Activated T-cell treated with anti-CD3 and anti-CD28 coated beads, Interleukin-2, amount 50 U/mL, for 48 hours (primary cell): ENCODE measurements around the gene MBLAC1.

Experiments
- DNase-seq, 2 experiments: peaks; one replicate each; pipeline ENCODE4 v3.0.0-alpha.2; 2020

The MBLAC1 gene, protein sequence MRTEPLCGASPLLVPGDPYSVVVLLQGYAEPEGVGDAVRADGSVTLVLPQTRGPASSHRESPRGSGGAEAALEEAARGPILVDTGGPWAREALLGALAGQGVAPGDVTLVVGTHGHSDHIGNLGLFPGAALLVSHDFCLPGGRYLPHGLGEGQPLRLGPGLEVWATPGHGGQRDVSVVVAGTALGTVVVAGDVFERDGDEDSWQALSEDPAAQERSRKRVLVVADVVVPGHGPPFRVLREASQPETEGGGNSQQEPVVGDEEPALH

DNA sequence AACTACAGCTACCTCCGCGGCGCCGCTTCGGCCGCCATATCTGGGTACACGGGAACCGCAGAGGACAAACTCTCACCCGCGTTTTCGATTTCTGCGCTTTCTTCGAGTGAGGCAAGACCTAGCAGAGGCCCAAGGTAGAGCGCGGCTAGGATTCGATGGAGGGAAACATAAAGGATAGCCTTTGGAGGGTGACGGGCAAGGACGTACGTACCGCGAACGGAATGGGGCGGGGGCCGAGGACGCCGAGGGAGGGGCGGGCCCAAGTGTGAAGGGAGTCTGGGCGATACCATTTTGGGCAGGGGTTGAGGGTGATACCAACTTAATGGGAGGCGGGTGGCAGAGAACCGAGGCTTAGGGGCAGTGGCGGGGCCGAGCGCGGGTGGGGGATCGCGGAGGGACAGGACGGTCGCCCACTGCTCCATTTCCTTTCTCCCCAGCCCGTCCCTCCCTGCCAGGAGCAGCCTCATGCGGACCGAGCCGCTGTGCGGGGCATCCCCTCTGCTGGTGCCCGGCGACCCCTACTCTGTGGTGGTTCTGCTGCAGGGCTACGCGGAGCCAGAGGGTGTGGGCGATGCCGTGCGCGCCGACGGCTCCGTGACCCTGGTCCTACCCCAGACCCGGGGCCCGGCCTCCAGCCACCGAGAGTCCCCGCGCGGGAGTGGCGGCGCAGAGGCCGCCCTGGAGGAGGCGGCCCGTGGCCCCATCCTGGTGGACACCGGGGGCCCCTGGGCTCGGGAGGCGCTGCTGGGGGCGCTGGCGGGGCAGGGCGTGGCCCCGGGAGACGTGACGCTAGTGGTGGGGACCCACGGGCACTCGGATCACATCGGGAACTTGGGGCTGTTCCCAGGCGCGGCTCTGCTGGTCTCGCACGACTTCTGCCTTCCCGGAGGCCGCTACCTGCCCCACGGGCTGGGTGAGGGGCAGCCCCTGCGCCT, at the start of gene MBLAC1:
MBLAC1 (plus strand) TSS at position 37 of the 935 bp plus-strand sequence; CDS start at position 466, 429 bp downstream.
- peak; percentile 95 to 96 for DNase-seq

DNA sequence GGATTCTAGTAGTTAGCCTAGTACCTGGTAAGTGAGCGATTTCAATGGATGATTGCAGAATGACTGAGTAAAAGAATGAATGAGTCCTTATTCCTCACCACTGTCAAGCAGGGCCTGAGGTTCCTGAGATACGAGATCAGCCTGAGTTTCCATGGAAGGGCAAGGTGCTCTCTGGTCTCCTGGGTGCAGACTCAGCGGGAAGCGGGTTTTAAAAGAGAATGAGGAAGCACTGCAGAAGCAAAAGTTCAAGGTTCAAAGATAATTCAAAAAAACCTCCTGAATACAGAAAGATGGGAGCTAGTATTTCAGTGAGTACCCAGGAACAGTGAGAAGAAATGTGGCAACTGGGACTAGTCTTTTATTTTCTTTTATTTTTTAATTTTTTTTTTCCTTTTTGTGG, 49.6 kb upstream of the MBLAC1 start:
- no peak for DNase-seq

DNA sequence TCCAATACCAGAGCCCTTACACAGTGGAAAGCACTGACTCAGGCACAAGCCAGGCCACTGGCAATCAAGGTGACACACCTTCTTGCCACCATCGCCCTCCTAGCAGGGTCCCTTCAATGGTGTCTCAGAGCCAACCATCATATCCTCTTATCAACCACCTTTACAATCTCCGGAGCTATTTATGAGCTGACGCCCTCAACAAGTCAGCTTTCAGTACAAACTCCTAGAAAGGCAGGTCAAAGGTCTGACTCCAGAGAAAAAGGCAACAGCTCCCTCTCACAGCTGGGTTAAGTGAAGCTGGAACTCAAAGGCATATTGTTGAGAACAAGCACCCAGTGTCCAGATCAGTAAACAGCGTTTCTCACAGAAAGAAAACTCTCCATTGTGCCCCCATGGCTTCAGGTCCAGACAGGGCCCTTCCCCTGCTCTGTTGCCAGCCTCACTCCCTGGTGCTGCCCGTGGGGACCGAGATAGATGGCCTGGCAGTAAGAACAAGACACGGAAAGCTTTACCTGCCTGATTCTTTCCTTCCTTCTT, 47.7 kb upstream of the MBLAC1 start:
- no peak for DNase-seq

DNA sequence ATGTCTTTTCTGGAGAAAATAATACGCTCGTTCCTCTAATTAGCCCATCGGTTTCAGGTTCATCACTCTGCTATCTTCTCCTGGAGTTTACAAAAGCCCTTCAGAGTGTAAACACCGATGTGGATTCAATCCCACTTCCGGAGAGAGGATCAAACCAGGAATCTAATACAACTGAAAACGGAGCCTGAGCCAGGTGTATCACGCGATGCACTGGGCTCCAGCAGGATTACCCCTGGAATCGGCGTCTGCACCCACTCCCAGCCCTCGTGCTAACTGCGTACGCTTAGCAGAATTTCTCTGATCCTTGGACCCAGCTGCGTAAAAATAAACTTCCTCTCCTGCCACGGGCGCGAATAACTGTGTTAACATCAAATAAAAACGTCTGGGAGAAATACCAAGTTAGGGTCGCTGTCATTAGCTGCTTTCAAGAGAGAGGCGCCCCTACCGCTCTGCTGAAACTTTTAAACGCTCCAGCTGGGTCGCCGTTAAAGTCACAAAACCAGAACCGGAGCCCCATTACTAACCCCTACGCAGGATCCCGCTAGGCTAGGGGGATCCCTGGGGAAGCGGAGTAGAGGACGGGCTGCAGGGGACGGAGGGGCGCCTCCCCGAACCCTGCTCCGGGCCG, 45.7 kb upstream of the MBLAC1 start:
- DNase-seq = no peak

DNA sequence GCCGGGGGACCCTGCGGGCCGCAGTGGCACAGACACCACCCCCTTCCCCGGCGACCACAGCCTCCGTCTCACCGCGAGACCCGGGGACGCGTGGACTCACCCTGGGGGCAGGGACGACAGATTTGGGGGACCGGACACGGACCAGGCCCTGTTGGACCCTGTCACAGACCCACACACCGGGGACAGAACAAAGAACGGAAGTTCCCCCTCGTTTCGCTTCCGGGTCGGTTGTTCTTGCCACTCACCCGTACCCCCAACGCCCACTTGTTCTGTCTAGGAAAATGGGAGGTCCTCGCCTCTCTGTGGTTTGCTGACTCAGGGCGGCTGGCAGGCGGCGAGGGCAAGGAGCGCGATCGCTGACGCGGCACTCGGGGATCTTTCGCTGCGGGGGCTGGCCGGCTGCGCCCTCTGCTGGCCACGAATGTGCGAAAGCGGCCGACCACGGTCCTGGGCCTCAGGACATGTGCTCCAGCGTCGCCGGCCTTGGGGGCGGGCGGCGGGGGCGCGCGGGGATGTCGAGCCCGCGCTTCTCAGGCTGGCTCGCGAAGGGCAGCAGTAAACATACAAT, 45.1 kb upstream of the MBLAC1 start, which contains the start of gene ZNF3:
ZNF3 (minus strand) TSS at position 189 of the 568 bp plus-strand sequence. CDS start 4,366 bp downstream, outside the sequence.
- DNase-seq = peak; percentile 98 to 99

DNA sequence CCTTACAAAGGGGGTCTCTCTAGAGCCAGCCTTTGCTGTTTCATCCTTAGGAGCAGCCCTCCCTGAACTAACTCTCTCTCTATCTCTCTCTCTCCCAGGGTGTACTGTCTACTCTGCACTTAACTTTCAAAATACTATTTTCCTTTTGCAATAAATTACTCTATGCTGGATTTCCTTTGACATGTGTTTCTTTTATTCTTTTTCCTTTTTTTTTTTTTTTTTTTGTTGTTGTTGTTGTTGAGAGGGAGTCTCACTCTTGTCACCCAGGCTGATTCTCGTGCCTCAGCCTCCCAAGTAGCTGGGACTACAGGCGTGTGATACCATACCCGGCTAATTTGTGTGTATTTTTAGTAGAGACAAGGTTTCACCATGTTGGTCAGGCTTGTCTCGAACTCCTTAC, 43.8 kb upstream of the MBLAC1 start:
- no peak for DNase-seq

DNA sequence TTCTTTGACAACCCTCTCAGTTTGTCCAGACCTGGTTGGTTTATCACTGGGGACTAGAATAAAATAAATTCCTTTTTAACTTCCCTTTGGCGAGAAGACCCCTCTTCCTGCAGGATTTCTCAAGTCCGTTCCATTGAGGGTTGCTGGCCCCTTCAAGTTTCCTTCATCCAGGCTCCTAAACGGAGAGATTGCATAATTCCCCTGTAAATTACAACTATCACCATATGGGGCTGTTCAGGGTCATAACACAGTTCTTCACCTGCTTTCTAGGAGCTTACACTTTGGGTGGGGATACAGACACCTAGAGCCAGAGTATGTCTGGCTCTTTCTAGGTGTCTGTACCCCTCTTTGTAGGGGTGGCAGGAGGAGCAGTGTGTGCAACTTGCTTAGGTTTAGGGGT, 41.3 kb upstream of the MBLAC1 start:
- DNase-seq = no peak

DNA sequence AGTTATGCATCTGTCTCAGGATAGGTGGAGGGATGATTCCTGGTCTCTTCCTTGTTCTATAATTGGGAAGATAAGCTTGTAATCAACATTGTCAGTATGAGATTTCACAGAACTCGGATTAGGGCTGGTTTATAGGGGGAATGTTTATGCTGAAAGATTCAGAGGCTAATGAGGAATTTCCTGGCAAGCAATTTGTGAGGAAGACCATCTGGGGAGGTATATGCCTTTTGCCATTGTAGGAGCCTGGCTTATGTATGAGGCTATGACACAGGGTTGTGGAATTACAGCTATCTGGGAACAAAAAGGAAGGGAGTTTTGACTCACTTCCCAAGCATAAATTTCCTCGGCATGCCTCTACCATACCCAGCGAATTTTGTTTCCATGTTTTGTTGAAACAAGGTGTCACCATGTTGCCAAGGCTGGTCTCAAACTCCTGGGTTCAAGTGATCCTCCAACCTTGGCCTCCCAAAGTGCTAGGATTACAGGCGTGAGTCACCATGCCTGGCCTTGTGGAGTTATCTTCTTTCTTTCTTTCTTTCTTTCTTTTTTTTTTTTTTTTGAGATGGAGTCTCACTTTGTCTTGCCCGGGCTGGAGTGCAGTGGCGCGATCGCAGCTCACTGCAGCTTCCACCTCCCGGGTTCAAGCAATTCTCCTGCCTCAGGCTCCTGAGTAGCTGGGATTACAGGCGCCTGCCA, 39.6 kb upstream of the MBLAC1 start:
- DNase-seq = no peak

DNA sequence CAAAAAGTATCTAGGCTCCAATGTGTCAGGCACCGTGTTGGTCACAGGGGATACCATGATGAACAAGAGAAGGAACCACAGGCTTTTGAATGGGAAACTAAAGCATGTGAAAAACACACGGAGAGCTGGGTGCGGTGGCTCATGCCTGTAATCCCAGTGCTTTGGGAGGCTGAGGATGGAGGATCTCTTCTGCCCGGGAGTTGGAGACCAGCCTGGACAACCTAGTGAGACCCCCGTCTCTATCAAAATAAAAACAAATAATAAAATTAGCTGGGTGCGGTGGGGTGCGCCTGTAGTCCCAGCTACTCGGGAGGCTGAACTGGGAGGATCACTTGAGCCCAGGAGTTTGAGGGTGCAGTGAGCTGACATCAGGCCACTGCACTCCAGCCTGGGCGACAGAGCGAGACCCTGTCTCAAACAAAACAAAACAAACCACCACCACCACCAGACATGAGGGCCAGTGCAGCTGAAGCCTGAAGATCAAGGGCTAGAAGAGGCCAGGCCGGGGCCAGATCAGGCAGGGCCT, 38.6 kb upstream of the MBLAC1 start:
- no peak for DNase-seq

DNA sequence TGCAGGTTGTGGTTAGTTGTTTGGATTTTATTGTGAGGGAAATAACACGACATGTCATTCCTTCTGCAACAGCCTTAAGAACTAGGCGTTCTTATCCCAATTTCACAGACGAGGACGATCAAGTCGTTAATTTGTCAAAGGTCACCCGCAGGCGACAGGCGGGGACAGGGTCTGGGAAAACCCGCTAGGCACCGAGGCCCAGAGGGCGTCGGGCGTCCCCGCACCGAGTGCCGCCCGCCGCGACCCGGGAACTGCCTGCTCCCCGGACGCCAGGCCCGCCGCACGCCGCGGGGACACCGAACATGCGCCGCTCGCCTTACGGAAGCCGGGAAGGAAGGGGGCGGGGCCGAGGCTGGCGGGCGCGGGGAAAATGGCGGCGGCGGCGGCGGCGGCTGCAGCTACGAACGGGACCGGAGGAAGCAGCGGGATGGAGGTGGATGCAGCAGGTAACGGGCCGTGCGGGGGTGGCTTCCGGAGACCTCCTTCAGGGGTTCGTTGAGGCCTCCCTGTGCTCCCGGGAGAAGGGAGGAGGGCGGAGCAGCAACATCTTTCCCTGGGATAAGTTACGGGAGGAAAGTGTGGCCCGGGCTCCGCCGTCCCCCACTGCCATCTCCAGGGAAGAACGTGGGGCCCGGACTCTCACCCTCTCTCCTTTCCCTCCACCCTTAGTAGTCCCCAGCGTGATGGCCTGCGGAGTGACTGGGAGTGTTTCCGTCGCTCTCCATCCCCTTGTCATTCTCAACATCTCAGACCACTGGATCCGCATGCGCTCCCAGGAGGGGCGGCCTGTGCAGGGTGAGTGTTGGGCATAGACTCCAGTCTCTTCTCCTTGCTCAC, 37.9 kb upstream of the MBLAC1 start, which contains the start of gene COPS6:
COPS6 (plus strand) TSS at position 349 of the 837 bp plus-strand sequence; CDS start at position 371, 22 bp downstream.
- DNase-seq = peak; percentile 91 to 92

DNA sequence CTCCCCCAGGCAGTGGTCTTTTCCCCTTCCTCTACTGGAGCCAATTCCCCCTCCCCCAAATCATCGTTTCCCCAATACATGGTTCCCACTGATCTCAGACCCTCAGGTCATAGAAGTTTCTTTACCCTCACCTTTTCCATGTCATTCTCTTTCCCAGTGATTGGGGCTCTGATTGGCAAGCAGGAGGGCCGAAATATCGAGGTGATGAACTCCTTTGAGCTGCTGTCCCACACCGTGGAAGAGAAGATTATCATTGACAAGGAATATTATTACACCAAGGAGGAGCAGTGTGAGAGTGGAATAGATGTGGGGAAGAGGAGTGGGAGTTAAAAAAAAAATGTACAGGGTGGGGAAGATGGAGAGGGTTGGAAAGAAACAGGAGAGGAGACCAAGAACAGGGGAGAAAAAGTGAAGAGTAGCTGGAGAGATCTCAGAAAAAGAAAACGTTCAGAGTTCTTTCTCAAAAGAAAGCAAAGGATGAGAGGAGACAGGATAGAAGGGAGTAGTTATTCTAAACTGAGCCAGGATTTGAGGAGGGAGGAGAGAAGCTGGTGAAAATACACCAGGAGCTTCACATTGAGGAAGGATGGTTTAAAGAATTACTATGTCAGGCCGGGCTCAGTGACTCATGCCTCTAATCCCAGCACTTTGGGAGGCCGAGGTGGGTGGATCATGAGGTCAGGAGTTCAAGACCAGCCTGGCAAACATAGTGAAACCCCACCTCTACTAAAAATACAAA, 37.1 kb upstream of the MBLAC1 start:
- peak in 1 of 2 experiments; percentile 42 for DNase-seq

DNA sequence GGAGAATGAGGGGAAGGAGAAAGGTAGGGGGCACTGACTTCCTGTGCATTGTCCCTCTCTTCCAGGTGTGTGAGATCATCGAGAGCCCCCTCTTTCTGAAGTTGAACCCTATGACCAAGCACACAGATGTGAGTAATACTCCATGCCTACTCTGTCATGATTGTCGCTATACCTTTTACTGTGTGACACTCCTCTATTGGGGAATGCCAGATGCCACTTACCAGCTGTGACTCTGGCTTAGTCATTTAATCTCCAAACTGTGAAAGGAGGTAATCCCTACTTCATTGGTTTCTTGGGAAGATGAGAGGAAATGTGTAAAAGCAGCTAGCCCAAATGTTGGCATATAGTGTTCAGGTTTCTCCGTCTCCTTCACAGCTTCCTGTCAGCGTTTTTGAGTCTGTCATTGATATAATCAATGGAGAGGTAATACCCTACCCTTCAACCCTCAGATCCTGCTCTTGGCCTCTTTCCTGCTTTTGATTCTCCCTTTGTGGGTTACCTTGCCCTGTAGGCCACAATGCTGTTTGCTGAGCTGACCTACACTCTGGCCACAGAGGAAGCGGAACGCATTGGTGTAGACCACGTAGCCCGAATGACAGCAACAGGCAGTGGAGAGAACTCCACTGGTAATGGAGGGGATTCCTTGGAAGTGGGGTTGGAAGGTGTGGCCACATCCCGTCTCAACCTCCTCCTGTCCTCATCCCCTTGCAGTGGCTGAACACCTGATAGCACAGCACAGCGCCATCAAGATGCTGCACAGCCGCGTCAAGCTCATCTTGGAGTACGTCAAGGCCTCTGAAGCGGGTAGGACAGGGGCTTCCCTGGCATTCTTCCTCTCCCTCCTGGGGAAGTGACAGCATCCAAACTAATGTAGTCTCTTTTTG, 36.0 kb upstream of the MBLAC1 start:
- peak in 1 of 2 experiments; percentile 53 for DNase-seq

DNA sequence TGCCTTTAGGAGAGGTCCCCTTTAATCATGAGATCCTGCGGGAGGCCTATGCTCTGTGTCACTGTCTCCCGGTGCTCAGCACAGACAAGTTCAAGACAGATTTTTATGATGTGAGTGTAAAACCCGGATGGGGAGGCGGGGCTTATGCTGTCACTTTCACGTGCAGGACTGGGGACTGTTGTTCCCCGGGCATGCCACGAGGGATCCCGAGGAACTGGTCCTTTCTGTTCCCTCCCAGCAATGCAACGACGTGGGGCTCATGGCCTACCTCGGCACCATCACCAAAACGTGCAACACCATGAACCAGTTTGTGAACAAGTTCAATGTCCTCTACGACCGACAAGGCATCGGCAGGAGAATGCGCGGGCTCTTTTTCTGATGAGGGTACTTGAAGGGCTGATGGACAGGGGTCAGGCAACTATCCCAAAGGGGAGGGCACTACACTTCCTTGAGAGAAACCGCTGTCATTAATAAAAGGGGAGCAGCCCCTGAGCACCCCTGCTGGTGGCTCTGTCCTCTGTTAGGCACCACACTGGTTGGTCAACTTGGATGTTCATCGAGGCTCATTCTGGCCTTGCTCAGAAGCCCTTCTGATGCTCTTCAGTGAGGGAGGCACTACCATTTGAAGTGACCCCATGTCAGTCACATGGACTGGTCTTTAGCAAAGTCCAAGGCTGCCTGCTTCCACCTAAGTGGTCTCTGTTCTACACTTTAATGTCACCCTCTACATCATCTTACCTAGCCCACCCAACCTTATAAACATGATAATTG, 35.2 kb upstream of the MBLAC1 start:
- DNase-seq = peak; percentile 64

DNA sequence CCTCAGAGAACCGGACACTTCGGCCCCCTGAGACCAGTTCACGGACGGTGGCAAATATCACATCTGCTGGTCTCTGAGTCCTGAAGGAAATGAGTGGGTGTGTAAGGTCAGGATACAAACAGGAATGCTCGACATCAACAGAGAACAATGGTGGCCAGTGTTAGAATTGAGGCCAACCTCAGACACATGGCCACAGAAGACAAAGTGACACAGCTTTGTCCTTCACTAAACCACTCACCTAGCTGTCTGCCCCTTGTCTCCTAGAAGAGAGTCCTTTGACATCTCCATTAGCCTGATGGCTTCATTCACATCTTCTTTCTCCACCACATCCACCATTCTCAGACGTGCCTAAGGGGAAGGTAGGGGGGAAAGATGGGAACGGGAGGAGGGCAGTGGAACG, 33.7 kb upstream of the MBLAC1 start:
- peak in 1 of 2 experiments; percentile 29 for DNase-seq

DNA sequence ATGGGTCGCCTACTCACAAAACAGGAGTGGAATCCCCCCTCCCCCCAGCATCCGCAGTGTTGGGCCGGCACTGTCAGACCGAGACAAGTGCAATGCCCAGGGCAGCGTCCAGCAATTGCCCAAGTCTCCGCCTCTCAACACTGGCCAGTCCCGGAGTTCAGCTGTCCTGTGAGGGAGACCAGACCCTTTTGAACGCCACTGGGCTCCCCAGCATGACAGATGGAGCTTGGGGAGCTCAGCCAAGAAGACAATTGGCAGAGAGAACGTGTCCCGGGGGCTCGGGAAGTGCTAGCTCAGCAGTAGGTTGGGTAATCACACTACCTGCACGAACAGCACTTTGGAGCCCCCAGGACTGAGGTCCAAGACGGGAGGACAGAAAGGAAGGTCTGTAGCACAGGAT, 33.3 kb upstream of the MBLAC1 start:
- DNase-seq = peak in 1 of 2 experiments; percentile 27

DNA sequence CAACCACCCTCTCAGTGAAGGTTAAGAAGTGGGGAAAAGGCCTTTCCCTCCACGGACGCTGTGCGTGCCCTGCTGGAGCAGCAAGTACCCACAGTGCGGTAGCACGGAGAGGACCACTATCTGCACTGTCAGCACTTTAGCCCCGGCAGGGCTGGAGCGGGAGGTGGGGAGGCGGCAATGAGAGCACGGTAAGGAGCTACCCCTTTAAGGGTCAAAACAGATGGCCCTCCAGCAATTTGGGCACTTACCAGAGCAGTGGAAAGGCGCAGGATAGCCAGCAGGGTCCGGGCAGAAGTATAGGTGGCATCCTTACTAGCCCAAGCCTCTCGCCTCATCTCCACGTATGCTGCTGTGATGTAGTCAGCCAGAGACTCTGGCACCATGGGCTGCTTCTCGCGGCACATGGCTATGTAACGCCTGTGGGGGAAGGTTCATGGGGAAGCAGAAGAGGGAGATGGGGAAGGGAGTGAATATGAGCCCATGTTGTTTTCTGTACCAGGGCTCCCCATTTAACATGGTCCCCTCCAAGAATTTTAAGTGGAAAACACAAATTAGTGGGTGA, 32.8 kb upstream of the MBLAC1 start:
- no peak for DNase-seq

DNA sequence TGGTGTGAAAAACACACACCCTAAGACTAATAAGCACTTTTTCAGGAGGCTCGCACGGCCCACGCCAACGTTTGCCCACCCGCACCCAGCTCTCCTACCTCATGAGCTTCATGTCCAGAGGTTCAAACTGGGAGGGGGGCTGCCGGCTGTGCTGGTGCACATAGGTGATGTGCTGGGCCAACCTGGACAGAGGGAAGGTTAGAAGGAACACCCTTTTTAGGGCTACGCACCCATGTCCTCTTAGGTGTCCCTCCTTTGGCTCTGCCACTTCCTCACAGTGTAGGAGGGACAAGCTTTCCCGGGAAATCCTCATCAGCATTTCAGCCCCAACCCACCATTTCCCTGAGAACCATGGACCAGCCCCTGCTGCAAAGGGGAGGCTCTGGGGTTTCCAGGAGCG, 31.5 kb upstream of the MBLAC1 start:
- DNase-seq = no peak

DNA sequence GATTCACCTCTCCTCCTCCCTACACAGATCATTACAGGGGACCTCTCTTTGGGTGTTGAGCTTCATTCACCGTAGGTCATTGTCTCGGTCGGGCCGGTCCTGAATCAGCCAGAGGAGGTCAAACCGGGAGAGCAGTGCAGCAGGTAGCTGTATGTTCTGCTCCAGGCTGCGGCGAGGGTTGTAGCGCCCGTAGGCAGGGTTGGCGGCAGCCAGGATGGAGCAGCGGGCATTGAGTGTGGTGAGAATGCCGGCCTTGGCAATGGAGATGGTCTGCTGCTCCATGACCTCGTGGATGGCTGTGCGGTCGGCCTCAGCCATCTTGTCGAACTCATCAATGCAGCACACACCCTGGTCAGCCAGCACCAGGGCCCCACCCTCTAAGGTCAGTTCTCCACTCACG, 31.1 kb upstream of the MBLAC1 start:
- DNase-seq = no peak
